GM18517 (cell line): ENCODE measurements around the gene ATP11C.
"Not testable (repeated sequence)": the region's sequence is repeated elsewhere in the genome, so short reads cannot be mapped to it uniquely, and the experiment has no call there.

Experiments
- ATAC-seq: cut with Tn5 transposase; IDR thresholded peaks from one replicate; pipeline ENCODE4 v1.9.1; 2021; ENCODE audit warnings: mild to moderate bottlenecking, moderate library complexity; ENCODE audit not compliant: unreplicated experiment

Gene ATP11C

DNA sequence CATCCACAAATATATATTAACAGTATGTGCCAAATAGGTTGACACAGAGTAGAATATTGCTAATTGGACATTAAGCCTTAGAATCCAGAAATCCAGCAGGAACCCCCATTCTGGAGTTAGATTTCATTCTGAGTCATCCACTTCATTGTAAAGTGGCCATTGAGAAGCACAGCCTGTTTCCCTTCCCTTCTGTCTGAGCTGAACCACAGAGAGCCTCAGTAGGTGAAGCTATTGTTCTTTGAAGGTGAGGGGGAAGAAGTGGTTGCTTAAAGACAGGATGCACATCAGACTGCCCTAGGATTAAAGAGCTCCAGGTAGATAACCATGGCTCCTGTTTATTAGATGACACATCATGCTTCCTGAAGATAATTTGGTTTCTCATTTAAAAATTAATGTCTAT is 194.3 kb downstream of the ATP11C start:
- ATAC-seq = no peak

DNA sequence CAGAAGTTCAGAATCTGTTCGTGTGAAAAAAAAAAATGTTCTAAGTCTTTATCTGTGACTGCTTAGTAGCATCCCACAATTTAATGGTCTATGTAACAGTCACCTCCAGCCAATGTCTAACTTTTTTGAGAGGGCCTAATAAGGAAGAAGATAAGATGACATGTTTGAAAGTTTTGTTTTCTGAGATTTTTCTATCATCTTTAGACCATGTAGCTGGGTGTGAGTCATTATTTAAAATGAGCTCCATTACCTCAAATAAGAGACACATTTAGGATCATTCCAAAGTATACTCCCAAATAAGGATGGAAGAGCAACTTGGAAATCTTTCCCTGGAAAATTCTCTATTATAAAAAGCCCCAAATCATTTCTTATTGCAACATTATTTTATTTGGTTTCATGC is 196.7 kb downstream of the ATP11C start:
- no peak for ATAC-seq

DNA sequence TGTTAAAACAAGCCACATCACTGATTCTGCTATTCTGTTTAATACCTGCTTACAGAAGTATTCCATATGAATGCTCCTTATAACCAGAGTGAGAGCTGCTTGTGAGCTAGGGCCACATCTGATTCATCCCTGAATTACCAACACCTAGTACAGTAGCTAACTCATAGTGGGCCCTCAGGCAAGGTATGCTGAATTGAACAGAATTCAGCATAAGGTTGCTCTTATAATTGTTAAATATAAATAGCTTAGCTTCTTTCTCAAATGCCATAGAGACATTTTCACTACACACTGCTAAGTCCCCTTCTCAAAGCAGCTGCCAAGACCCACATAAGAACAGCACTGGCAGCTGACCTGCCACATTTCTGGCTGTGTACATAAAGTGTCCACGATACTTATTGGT is 197.9 kb downstream of the ATP11C start:
- ATAC-seq = no peak

DNA sequence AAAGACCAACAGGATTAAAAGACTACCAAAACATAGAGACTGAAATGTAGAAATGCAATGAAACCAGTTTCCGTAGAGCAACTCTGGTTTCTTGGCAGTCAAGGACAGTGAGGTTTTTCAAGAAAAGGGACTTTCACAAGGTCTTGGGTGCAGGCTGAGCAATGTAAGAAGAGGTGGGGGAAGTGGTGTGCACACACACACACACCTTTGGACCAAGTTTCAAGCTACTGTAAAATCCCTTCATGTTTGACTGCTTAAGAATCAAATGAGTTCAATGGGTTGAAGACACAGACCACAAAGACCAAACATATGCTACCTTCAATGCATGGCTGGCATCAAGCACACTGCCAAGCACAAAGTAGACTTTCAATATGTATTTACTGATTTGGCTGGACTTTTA is 207.1 kb downstream of the ATP11C start:
- ATAC-seq = peak; percentile 76

DNA sequence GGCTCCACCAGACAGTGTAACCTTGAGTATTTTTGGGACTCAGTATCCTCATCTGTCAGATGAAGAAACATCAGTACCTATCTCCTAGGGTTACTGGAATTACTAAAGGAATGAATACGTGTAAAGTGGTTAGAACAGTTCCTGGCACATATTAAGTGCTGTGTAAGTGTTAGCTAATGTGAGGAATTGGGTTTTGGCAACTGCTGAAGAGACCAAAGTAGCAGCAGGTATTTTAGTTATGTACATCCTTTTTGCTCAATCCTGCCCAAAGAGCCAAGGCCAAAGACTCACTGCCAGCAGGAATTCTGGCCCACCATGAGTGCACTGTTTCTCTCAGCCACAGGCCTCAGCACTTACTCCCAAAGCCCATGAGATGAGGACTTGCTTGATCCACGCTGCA is 208.2 kb downstream of the ATP11C start:
- ATAC-seq = no peak

- ATAC-seq = no peak
Observed at GRCh38 chrX:139720979-139721378, 211.9 kb downstream of the ATP11C start.

DNA sequence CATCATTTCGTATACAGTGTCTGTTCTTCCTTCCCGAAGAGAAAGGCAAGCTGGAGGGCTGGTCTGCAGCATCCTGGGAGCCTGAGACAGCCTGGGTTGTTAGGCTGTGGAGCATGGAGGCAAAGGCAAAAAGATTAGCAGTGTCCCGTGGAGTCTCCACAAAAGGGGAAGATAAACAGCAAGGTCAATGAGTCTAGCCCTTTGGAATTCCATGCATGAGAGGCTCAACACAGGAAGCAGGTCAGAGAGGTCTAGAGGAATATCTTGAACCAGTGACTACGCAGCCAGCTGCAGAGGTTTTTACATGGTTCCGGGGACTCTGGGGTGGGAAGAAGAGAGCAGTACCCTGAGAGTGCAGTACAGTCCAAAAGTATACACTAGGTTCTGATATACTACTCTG is 212.7 kb downstream of the ATP11C start:
- ATAC-seq = no peak

GRCh38 chrX:139708067-139708466 is 224.8 kb downstream of the ATP11C start, which contains the start of gene MCF2:
Gene MCF2 (minus strand): TSS chrX:139708167. CDS start chrX:139651744, 56,423 bp downstream.
- no peak for ATAC-seq

- no peak for ATAC-seq
Observed at GRCh38 chrX:139702658-139703057, 230.2 kb downstream of the ATP11C start.

GRCh38 chrX:139692908-139693307 is 239.9 kb downstream of the ATP11C start:
- no peak for ATAC-seq

DNA sequence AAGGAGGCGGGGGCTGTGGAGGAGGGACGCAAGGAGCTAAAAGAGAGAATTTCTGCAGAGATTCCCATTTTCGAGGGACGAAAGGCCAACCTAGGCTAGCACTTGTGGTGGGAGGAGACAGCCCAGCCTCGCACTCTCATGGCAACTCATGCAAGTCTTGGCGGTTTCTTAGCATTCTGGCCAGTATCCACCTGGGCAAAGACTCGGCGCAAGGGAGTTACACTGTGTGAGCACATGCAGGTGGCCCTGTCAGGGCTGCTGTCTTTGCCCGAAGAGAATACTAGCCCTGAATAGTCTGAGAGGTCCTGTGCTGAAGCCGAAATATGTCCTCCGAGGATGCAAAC is 240.4 kb downstream of the ATP11C start:
- no peak for ATAC-seq

DNA sequence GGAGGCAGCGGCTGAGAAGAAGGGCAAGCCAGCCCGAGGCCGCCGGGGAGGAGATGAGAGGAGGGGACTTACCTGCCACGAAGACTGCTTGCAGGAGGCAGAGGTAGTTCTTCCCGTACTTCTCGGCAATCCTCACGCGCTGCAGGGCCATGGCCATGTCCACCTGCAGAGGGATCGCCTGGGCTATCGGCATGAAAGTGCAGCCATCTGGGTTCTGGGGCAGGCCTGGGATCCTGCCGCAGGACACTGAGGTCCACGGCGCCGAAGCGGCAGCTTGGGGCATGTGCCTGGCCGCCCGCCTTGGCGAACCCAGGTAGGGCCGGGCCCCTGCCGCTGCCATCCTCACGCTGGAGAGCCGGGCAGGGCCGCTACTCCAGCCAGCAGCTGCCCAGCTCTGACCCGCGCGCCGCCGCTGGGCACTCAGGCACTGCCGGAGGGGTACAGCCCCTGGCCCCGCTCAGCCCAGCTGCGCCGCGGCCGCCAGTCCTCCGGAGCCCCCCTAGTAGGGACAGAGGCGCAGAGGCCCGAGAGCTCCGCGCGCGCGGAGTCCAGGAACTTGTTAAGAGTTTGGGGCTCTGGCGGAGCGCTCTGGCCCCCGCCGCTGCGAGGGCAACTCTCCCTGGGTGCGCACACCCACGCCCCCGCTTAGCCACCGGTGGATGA is 240.9 kb downstream of the ATP11C start:
- ATAC-seq = no peak

DNA sequence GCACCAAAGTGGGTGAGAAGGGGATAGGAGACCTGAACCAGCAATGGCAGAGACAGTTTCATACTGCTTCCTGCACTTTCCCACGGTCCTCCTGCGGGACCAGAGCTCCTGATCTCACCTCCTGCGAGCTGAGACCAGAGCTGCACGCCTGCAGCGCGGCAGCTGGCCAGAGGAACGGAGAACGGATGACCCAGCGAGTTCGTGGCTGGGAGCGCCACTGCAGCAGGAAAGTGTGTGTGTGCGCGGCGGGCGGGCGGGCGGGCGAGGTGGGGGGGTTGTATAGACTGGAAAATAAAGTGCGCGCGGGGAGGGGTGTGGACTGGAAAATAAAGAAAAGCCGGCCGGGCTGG is 241.4 kb downstream of the ATP11C start:
- no peak for ATAC-seq

DNA sequence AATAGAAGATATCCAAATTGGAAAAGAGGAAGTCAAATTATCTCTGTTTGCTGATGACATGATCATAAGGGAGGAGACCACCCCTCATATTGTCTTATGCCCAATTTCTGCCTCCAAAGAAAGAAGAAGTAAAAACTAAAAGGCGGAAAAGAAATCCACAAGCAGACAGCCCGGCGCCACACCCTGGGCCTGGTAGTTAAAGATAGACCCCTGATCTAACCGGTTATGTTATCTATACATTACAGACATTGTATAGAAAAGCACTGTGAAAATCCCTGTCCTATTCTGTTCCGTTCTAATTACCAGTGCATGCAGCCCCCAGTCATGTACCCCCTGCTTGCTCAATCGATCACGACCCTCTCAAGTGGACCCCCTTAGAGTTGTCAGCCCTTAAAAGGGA is 247.7 kb downstream of the ATP11C start:
- ATAC-seq = not testable (repeated sequence)

GRCh38 chrX:139680356-139680755 is 252.5 kb downstream of the ATP11C start:
- no peak for ATAC-seq
